ENCODE measurements around the gene SH3PXD2A. TPM values are rescaled to one million over a fixed set of nuclear protein-coding genes. Genes with fewer than 3 reads are reported as not detected.

SH3PXD2A gene
- total and polyA plus RNA-seq, 9 of the 15 experiments (the other 6 are each of a cell fraction or from before 2014, with no cell fraction given), result 0.41 to 9.3 (median 2.5) TPM

DNA sequence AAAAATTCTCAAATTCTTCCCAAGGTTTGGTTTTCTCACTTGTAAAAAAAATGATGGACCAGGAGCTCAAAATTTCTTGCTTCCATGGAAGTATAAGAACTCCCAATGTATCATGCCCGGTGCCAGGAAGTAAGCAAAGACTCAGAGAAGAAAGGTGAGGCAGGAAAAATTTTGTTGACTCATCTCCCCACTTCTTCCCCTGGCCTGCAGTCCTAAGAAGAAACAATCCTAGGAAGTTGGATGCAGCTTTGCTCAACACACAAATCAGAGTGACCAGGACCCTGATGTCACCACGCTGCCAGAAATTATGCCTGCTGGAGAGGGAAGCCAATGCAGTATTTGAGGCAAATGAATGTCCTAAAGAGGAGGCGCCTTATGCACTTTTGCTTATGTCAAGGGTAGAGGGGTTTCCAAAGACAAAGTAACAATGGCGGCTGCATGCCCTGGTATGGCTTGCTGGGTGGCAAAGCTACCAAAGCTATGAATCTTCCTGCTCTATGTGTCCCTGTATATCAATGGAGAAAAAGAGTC, 198.2 kb downstream of the SH3PXD2A start:
- no peaks in the 10 kb centered on the region; the same call in 2 of the 3 replicates for H3K79me2 ChIP-seq (ENCODE audit: control insufficient read depth, insufficient read depth, low read length)
- in situ Hi-C loops (cut with MboI), result no loop called here
- H3K9me3 ChIP-seq (replicated peaks; ENCODE audit: control insufficient read depth, insufficient read depth, low read depth, low read length), result no peaks in the 10 kb centered on the region
- BruUV-seq (replicated peaks), result no TSS peak
- H3K9ac ChIP-seq (ENCODE audit: insufficient read depth in 1 of 2, low read depth in 2 of 2, low read length in 2 of 2), result no peak overlapping the region
- no peak for TF ChIP-seq ILK (tag; IDR thresholded peaks at IDR 0.05; ENCODE audit: borderline replicate concordance, low read depth)
- TF ChIP-seq, protein P1, sequence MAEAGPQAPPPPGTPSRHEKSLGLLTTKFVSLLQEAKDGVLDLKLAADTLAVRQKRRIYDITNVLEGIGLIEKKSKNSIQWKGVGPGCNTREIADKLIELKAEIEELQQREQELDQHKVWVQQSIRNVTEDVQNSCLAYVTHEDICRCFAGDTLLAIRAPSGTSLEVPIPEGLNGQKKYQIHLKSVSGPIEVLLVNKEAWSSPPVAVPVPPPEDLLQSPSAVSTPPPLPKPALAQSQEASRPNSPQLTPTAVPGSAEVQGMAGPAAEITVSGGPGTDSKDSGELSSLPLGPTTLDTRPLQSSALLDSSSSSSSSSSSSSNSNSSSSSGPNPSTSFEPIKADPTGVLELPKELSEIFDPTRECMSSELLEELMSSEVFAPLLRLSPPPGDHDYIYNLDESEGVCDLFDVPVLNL (CRISPR knock-in tag; IDR thresholded peaks at IDR 0.05; ENCODE audit: low read depth), result no peak
- TF ChIP-seq, protein P2, sequence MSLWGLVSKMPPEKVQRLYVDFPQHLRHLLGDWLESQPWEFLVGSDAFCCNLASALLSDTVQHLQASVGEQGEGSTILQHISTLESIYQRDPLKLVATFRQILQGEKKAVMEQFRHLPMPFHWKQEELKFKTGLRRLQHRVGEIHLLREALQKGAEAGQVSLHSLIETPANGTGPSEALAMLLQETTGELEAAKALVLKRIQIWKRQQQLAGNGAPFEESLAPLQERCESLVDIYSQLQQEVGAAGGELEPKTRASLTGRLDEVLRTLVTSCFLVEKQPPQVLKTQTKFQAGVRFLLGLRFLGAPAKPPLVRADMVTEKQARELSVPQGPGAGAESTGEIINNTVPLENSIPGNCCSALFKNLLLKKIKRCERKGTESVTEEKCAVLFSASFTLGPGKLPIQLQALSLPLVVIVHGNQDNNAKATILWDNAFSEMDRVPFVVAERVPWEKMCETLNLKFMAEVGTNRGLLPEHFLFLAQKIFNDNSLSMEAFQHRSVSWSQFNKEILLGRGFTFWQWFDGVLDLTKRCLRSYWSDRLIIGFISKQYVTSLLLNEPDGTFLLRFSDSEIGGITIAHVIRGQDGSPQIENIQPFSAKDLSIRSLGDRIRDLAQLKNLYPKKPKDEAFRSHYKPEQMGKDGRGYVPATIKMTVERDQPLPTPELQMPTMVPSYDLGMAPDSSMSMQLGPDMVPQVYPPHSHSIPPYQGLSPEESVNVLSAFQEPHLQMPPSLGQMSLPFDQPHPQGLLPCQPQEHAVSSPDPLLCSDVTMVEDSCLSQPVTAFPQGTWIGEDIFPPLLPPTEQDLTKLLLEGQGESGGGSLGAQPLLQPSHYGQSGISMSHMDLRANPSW (CRISPR knock-in tag; IDR thresholded peaks at IDR 0.05), result no peak
- no peak for TF ChIP-seq JUND (IDR thresholded peaks at IDR 0.05; ENCODE audit: borderline replicate concordance, low read depth, low read length)
- no peak for TF ChIP-seq JUND (tag; IDR thresholded peaks at IDR 0.05; ENCODE audit: borderline replicate concordance, low read depth, low read length)
- no peak for TF ChIP-seq KLF16 (IDR thresholded peaks at IDR 0.05)
- TF ChIP-seq SRSF9 (IDR thresholded peaks at IDR 0.05; ENCODE audit: borderline replicate concordance, low read depth, low read length), result no peak
- no peak for TF ChIP-seq CREB1 (IDR thresholded peaks at IDR 0.05)
- TF ChIP-seq CREB1 (CRISPR knock-in tag; IDR thresholded peaks at IDR 0.05), result no peak
- TF ChIP-seq, protein P3, sequence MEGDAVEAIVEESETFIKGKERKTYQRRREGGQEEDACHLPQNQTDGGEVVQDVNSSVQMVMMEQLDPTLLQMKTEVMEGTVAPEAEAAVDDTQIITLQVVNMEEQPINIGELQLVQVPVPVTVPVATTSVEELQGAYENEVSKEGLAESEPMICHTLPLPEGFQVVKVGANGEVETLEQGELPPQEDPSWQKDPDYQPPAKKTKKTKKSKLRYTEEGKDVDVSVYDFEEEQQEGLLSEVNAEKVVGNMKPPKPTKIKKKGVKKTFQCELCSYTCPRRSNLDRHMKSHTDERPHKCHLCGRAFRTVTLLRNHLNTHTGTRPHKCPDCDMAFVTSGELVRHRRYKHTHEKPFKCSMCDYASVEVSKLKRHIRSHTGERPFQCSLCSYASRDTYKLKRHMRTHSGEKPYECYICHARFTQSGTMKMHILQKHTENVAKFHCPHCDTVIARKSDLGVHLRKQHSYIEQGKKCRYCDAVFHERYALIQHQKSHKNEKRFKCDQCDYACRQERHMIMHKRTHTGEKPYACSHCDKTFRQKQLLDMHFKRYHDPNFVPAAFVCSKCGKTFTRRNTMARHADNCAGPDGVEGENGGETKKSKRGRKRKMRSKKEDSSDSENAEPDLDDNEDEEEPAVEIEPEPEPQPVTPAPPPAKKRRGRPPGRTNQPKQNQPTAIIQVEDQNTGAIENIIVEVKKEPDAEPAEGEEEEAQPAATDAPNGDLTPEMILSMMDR (IDR thresholded peaks at IDR 0.05 in 2 of 3, conservative IDR thresholded peaks at IDR 0.05 in 1 of 3; ENCODE audit: insufficient read depth in 2 of 3, low read depth in 1 of 3, low read length in 3 of 3), result no peak
- no peak for TF ChIP-seq RBM22 (IDR thresholded peaks at IDR 0.05; ENCODE audit: low read depth, low read length, poor library complexity, severe bottlenecking)
- no peak for TF ChIP-seq XRCC3 (IDR thresholded peaks at IDR 0.05)
- TF ChIP-seq, protein P4, sequence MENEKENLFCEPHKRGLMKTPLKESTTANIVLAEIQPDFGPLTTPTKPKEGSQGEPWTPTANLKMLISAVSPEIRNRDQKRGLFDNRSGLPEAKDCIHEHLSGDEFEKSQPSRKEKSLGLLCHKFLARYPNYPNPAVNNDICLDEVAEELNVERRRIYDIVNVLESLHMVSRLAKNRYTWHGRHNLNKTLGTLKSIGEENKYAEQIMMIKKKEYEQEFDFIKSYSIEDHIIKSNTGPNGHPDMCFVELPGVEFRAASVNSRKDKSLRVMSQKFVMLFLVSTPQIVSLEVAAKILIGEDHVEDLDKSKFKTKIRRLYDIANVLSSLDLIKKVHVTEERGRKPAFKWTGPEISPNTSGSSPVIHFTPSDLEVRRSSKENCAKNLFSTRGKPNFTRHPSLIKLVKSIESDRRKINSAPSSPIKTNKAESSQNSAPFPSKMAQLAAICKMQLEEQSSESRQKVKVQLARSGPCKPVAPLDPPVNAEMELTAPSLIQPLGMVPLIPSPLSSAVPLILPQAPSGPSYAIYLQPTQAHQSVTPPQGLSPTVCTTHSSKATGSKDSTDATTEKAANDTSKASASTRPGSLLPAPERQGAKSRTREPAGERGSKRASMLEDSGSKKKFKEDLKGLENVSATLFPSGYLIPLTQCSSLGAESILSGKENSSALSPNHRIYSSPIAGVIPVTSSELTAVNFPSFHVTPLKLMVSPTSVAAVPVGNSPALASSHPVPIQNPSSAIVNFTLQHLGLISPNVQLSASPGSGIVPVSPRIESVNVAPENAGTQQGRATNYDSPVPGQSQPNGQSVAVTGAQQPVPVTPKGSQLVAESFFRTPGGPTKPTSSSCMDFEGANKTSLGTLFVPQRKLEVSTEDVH (IDR thresholded peaks at IDR 0.05; ENCODE audit: low read depth, partially characterized antibody), result no peak
- H3K36me3 ChIP-seq (ENCODE audit: control insufficient read depth, insufficient read depth, low read length), result peaks cover 19% of the 10 kb centered on the region; the same call in 2 of the 3 replicates
- CTCF ChIA-PET (ENCODE audit: low intra/inter-chr PET ratio), result no interaction called here
- peaks cover 0 to 18% of the 10 kb centered on the region in 2 experiments; a peak in 2 of 5 replicates for H3K4me1 ChIP-seq (replicated peaks in 1 of 2; ENCODE audit: control insufficient read depth in 2 of 2, insufficient read depth in 2 of 2, low read length in 2 of 2)
- ATAC-seq (no peak), DNase-seq (ENCODE audit: extremely low read depth in 1 of 4, low spot score in 3 of 4) (no peak), FAIRE-seq (no peak)
- no peak overlapping the region for H3K4me3 ChIP-seq
- H3K4me2 ChIP-seq (ENCODE audit: insufficient read depth, low read length), result no peak overlapping the region
- POLR2A ChIA-PET, result interaction anchor here (0.6 kb wide), 1 partner anchor 48 kb away, joined by 3 read pairs; no protein-coding TSS in a partner anchor
- H4K20me1 ChIP-seq (replicated peaks; ENCODE audit: control insufficient read depth, insufficient read depth, low read length), result no peaks in the 10 kb centered on the region
- H3K9me1 ChIP-seq (ENCODE audit: control insufficient read depth, insufficient read depth, low read length), result no peaks in the 10 kb centered on the region
- no peak overlapping the region for H3K27ac ChIP-seq (ENCODE audit: extremely low read depth, low read depth, low read length)
- WGBS (ENCODE audit: insufficient coverage, low coverage, missing lambda C conversion rate), result 87% methylated on average over 4 of the region's 4 CpGs
- no peaks in the 10 kb centered on the region for H3K27me3 ChIP-seq (ENCODE audit: control insufficient read depth in 2 of 2, insufficient read depth in 2 of 2, low read length in 2 of 2)
- H2AFZ ChIP-seq (ENCODE audit: low read depth, low read length), result no peak overlapping the region
- intact Hi-C loops (cut with micrococcal nuclease), result no loop called here

Measured in K562 (cell line).